Kidney (tissue), 14 donors: ENCODE results near the gene PSEN1. TPM values are rescaled to one million over a fixed set of nuclear protein-coding genes. Genes with fewer than 3 reads are reported as not detected.
"Not testable (repeated sequence)": the region's sequence is repeated elsewhere in the genome, so short reads cannot be mapped to it uniquely, and the experiment has no call there.

Experiments used
- DNase-seq, 5 donors: peaks; one replicate each; pipeline ENCODE4 v3.0.0-alpha.2; 2013 to 2020
- FAIRE-seq: peaks from 2 replicates; lab custom pipeline; 2012; peaks lifted over from hg19 to GRCh38; lab: Jason Lieb, UNC
- H3K27ac ChIP-seq, 2 donors: one replicate each; pipeline ENCODE4 v1.7.0; 2013; ENCODE audit warnings: low read depth in 2 of 2, low read length in 2 of 2, inconsistent platforms in 1 of 2
- H3K27me3 ChIP-seq: one replicate; pipeline ENCODE4 v1.7.1; 2013; ENCODE audit warnings: low read length, inconsistent platforms; ENCODE audit not compliant: control insufficient read depth, insufficient read depth
- H3K36me3 ChIP-seq, 3 donors: one replicate each; pipeline versions ENCODE4 v1.7.0 to v1.7.1; 2013; ENCODE audit warnings: low read length in 3 of 3, control low read depth in 1 of 3, inconsistent platforms in 1 of 3; ENCODE audit not compliant: insufficient read depth in 3 of 3, control insufficient read depth in 2 of 3
- H3K4me1 ChIP-seq, 3 donors: one replicate each; pipeline versions ENCODE4 v1.7.0 to v1.7.1; 2013; ENCODE audit warnings: low read length in 3 of 3, inconsistent platforms in 1 of 3, low read depth in 1 of 3; ENCODE audit not compliant: control insufficient read depth in 2 of 3, insufficient read depth in 2 of 3
- H3K4me3 ChIP-seq, 3 donors: one replicate each; pipeline versions ENCODE4 v1.7.0 to v1.8.1; 2013; ENCODE audit warnings: low read length in 3 of 3, control low read depth in 1 of 3, inconsistent platforms in 1 of 3
- H3K9ac ChIP-seq, 3 donors: one replicate each; pipeline versions ENCODE4 v1.7.0 to v1.7.1; 2013; ENCODE audit warnings: low read length in 3 of 3, control low read depth in 1 of 3, inconsistent platforms in 1 of 3
- H3K9me3 ChIP-seq, 3 donors: one replicate each; pipeline versions ENCODE4 v1.7.0 to v1.7.1; 2013; ENCODE audit warnings: low read length in 3 of 3, control low read depth in 1 of 3, inconsistent platforms in 1 of 3; ENCODE audit not compliant: control insufficient read depth in 2 of 3, insufficient read depth in 1 of 3
- intact Hi-C: fragments of 100-400 bp; cut with DNase I; formaldehyde crosslinking; loops from one replicate; pipeline ENCODE4 v1.11.1; 2022
- polyA plus RNA-seq: library from polyadenylated mRNA; stranded (reverse); fragments of 350-450 nt; fragmentation: Illumina TruSeq; extraction: RNeasy Lipid Tissue Mini Kit (QIAGEN cat#74804); gene quantifications from one replicate; pipeline ENCODE4 v1.2.3, GENCODE V29; 2014; ENCODE audit warnings: low read depth, low replicate concordance; ENCODE audit not compliant: insufficient read depth
- total RNA-seq: library from RNA; stranded (reverse); fragmentation: NEBNext Ultra II Directional; extraction: Animal tissue kit (Norgen Biotek cat#: 25700); gene quantifications from one replicate; pipeline ENCODE4 v1.2.1, GENCODE V29; 2021
- TF ChIP-seq, protein P1 (sequence below): IDR thresholded peaks from 3 replicates; pipeline ENCODE4 v1.5.1; 2012; ENCODE audit warnings: mild to moderate bottlenecking, moderate library complexity, borderline replicate concordance; ENCODE audit not compliant: insufficient read depth; ENCODE audit errors: extremely low read depth
- donor health status: control.
- donor health status: control.
- donor health status: control.
- donor health status: control.
- donor health status: control.
- donor health status: DM: yes; HTN: yes; CAD: no.
- donor health status: Normal renal cell carcinoma (clear cell type).

PSEN1 gene
- total and polyA plus RNA-seq, 2 donors from 2014 or later: 33.5 to 68.6 TPM

DNA sequence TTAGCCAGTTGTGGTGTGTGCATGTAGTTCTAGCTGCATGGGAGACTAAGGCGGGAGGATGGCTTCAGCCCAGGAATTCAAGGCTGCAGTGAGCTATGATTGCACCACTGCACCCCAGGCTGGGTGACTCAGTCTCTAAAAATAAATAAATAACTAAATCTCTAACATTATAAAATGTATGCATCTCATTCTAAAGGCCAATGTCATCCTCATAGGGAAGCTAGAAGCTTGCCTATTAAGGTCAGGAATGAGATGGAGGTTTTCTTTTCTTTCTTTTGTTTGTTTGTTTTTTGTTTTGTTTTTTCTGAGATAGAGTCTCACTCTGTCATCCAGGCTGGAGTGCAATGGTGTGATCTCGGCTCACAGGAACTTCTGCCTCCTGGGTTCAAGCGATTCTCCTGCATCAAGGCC lies 52.2 kb downstream of the PSEN1 start:
- Histone ChIP-seq H3K36me3 (peaks cover 3 to 18% (median 3%) of the 10 kb centered on the region in 3 donors), H3K9me3 (no peaks in the 10 kb centered on the region), H3K4me1 (no peaks in the 10 kb centered on the region), H3K27me3 (no peaks in the 10 kb centered on the region), H3K27ac (no peak overlapping the region), H3K4me3 (no peak overlapping the region), H3K9ac (no peak overlapping the region)
- DNase-seq (no peak), FAIRE-seq (no peak)
- intact Hi-C loops: no loop called here
- TF ChIP-seq, protein P1, sequence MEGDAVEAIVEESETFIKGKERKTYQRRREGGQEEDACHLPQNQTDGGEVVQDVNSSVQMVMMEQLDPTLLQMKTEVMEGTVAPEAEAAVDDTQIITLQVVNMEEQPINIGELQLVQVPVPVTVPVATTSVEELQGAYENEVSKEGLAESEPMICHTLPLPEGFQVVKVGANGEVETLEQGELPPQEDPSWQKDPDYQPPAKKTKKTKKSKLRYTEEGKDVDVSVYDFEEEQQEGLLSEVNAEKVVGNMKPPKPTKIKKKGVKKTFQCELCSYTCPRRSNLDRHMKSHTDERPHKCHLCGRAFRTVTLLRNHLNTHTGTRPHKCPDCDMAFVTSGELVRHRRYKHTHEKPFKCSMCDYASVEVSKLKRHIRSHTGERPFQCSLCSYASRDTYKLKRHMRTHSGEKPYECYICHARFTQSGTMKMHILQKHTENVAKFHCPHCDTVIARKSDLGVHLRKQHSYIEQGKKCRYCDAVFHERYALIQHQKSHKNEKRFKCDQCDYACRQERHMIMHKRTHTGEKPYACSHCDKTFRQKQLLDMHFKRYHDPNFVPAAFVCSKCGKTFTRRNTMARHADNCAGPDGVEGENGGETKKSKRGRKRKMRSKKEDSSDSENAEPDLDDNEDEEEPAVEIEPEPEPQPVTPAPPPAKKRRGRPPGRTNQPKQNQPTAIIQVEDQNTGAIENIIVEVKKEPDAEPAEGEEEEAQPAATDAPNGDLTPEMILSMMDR: no peak

DNA sequence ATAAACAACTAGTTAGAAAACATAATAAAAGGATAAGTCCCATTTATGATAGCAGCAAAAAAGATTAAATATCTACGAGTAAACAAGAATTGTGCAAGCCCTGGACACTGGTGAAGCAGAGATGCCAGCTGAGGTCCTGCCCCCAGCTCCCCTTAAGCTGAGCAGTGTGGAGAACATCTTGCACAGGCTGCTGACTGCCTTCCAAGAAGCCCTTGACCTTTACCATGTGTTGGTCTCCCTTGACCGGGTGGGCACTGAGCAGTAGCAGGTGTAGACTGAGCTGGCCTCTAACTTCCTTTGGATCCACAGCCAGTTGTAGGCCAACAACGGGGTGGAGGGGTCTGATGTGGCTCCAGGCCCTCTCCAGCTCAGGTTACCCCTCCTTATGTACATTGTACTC lies 53.3 kb downstream of the PSEN1 start:
- no peak for DNase-seq
- intact Hi-C loops: no loop called here
- Histone ChIP-seq H3K36me3 (peaks cover 3 to 19% (median 3%) of the 10 kb centered on the region in 3 donors), H3K4me1 (no peaks in the 10 kb centered on the region), H3K4me3 (no peak overlapping the region), H3K27ac (no peak overlapping the region), H3K9ac (no peak overlapping the region), H3K27me3 (no peaks in the 10 kb centered on the region), H3K9me3 (no peaks in the 10 kb centered on the region)
- FAIRE-seq: no peak
- TF ChIP-seq, protein P1: no peak

DNA sequence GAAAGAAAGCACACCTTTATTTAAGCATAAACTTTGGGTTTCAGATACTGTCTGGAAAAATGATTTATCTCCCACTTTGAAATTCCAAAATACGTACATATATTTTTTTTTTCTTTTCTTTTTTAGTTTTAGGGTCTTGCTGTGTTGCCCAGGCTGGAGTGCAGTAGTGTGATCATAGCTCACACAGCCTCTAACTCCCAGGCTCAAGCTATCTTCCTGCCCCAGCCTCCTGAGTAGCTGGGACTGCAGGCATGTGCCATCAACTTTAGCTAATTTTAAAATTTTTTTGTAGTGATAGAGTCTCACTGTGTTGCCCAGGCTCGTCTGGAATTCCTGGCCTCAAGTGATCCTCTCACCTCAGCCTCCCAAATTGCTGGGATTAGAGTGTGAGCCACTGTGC lies 55.1 kb downstream of the PSEN1 start:
- peaks cover 3 to 19% (median 5%) of the 10 kb centered on the region in 3 donors for H3K36me3 ChIP-seq
- H3K9me3 ChIP-seq: no peaks in the 10 kb centered on the region
- H3K27me3 ChIP-seq: no peaks in the 10 kb centered on the region
- DNase-seq (no peak), FAIRE-seq (no peak)
- no peaks in the 10 kb centered on the region for H3K4me1 ChIP-seq
- no peak overlapping the region for H3K27ac ChIP-seq
- no peak overlapping the region for H3K9ac ChIP-seq
- TF ChIP-seq, protein P1: no peak
- intact Hi-C loops: no loop called here
- no peak overlapping the region for H3K4me3 ChIP-seq

DNA sequence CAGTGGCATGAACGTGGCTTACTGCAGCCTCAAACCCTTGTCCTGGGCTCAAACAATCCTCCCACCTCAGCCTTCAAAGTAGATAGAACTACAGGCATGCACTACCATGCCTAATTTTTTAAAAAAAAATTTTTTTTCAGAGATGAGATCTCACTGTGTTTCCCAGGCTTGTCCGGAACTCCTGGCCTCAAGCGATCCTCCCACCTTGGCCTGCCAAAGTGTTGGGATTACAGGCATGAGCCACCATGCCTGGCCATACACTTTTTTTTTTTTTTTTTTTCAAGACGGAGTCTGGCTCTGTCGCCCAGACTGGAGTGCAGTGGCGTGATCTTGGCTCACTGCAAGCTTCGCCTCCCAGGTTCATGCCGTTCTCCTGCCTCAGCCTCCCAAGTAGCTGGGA lies 58.0 kb downstream of the PSEN1 start:
- DNase-seq, H3K9me3 ChIP-seq, intact Hi-C loops, H3K27me3 ChIP-seq, H3K27ac ChIP-seq, H3K4me3 ChIP-seq, H3K4me1 ChIP-seq, H3K9ac ChIP-seq, FAIRE-seq: not testable (repeated sequence)
- H3K36me3 ChIP-seq: peaks cover 3 to 28% (median 11%) of the 10 kb centered on the region in 3 donors
